ENCODE data around the gene ALG1.
"Not testable (repeated sequence)": the region's sequence is repeated elsewhere in the genome, so short reads cannot be mapped to it uniquely, and the experiment has no call there.

Gene ALG1

DNA sequence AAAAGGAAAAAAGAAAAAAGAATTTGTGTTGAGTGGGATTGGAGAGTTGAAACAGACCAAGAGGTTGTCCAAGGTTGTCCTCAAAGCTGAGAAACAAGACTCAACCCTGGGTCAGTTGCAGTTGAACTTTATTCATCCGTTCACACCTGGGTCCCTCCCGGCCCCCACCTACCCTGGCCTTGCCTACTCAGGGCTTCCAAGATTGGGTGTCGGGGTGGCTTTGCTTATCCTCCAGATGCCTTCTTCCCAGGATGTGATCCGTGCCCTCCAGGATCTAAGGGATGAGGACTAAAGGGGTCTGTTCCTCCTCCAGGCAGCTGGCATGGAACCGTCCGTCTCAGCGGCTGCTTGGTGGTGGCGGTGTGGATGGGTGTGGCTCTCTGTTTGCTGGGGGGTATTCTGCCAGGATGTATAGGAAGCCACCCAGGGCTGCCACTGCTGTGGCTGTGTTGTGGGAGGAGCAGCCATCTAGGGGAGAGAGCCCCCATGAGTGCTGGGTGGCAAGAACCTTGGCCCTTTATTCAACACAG, 27.6 kb upstream of the ALG1 start:
- H3K4me3 ChIP-seq (ENCODE audit: low read depth, low read length): no peak overlapping the region
- TF ChIP-seq, protein P1, sequence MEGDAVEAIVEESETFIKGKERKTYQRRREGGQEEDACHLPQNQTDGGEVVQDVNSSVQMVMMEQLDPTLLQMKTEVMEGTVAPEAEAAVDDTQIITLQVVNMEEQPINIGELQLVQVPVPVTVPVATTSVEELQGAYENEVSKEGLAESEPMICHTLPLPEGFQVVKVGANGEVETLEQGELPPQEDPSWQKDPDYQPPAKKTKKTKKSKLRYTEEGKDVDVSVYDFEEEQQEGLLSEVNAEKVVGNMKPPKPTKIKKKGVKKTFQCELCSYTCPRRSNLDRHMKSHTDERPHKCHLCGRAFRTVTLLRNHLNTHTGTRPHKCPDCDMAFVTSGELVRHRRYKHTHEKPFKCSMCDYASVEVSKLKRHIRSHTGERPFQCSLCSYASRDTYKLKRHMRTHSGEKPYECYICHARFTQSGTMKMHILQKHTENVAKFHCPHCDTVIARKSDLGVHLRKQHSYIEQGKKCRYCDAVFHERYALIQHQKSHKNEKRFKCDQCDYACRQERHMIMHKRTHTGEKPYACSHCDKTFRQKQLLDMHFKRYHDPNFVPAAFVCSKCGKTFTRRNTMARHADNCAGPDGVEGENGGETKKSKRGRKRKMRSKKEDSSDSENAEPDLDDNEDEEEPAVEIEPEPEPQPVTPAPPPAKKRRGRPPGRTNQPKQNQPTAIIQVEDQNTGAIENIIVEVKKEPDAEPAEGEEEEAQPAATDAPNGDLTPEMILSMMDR (IDR thresholded peaks at IDR 0.05; ENCODE audit: borderline replicate concordance, insufficient read depth, low read depth, low read length): no peak

DNA sequence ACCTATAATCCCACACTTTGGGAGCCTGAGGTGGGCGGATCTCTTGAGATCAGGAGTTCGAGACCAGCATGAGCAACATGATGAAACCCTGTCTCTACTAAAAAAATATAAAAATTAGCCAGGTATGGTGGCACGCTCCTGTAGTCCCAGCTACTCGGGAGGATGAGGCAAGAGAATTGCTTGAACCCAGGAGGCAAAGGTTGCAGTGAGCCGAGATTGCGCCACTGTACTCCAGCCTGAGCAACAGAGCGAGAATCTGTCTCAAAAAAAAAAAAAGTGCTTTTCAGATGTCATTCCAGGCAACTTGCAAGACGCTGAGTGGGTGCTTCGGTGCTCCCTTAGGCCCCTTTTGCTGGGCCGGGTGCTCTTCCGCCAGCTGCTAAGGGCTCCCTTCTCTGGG, 27.1 kb upstream of the ALG1 start:
- H3K4me3 ChIP-seq (ENCODE audit: low read depth, low read length): not testable (repeated sequence)

DNA sequence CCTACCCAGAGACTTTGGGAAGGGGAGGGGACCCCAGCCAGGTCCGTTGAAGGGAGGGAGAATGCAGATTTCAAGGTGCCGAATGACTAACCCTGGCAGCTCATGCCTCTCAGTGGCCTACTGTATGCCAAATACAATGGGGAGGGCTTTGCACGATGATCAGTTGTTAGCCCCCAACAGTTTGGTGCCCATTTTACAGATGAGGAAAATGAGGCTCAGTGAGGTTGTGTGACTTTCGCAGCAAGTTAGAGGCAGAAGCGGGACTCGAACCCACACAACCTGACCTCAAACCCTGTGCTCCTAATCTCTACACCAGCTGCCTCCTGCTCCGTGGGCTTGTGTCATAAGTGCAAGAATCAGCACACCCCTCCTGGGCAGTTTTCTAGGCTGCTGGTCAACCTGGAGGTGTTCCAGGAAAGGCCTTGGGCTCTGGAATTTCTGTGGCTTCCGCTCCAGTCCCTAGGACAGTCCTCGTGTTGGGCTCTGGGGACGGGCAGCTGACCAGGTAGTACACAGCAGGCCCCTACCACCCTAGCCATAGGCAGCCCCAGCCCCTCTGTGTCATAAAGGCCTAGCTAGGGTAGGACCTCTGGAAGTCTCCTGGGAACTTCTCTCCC, 26.0 kb upstream of the ALG1 start:
- no peak overlapping the region for H3K4me3 ChIP-seq (ENCODE audit: low read depth, low read length)
- TF ChIP-seq, protein P1 (IDR thresholded peaks at IDR 0.05; ENCODE audit: borderline replicate concordance, insufficient read depth, low read depth, low read length): no peak

DNA sequence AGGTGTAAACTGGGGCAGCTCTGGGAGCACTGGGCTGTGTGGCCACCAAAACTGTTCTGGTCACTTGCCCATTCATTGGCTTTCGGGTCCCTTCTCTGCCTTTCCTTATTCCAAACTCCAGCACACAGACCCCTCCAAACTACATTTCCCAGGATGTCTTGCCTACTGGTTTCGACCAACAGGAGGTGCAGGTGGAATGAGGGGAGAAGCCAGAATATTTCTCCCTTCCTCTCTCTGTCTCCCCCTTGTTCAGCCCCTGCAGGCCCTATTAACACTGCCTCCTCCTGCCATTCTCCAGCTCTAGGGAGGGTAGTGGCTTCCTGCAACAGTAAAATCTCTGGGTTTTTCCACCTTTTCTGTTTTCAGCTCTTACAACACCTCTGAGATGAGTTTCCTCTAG, 24.7 kb upstream of the ALG1 start:
- TF ChIP-seq, protein P1 (IDR thresholded peaks at IDR 0.05; ENCODE audit: borderline replicate concordance, insufficient read depth, low read depth, low read length): no peak
- H3K4me3 ChIP-seq (ENCODE audit: low read depth, low read length): no peak overlapping the region

DNA sequence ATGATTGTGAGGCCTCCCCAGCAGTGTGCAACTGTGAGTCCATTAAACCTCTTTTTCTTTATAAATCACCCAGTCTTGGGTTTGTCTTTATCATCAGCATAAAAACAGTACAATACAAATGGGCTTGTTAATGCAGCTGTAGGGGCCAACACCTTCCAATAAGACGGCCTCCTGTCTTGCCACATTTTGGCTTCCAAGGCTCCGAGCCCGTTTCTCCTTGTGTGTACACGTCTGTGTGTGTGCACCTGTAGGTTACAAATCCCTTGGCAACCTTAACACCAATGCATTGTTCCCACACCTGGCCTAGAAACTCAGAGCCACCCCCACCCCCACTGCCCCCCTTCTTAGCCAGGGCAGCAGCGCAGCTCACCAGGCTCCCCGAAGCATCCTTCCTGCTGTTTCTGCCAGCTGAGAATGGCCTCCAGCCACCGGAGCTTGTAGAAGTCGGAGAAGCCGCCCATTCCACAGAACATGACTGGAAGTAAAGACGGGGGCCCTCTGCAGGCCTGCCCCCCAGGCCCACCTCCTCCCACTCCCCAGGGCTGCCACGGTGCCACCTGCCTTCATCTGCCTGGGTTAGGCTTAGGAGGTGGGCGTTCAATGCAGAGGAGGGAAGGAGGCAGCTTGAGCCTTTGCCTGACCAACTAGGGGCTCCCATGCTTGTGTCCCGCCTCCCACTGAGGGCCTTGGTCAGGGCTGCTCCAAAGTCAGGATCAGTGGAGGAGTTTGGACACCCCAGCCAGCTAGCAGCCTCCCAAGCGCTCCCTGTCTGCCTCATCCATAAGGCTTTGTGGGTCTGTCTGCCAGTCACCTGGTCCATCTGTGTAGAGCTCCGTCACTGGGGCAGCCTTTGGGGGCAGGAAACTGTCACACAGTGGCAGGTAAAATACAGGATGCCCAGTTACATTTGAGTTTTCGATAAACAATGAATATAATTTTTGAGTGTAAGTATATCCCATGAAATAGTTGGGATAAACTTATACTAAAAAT, 16.5 kb upstream of the ALG1 start:
- TF ChIP-seq, protein P1 (IDR thresholded peaks at IDR 0.05; ENCODE audit: borderline replicate concordance, insufficient read depth, low read depth, low read length): no peak
- H3K4me3 ChIP-seq (ENCODE audit: low read depth, low read length): no peak overlapping the region

DNA sequence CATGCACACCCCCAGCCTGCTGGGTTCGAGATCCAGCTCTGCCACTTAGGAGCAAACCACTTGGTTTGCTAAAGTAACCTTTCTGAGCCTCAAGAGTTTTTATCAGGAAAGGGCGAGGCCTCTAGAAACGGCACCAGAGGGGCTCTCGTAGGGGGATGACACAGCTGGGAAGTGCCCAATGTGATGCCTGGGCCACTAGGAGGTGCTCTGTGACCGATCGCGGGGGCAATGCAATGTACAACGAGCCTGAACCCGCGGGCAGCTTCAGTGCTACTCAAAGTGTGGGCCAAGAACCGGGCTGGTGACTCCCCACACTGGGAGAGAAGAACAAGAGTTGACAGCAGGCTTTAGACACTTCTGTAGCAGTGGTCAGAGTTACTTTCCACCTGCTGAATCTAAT, 15.3 kb upstream of the ALG1 start:
- no peak overlapping the region for H3K4me3 ChIP-seq (ENCODE audit: low read depth, low read length)
- TF ChIP-seq, protein P1 (IDR thresholded peaks at IDR 0.05; ENCODE audit: borderline replicate concordance, insufficient read depth, low read depth, low read length): peak; percentile 79

DNA sequence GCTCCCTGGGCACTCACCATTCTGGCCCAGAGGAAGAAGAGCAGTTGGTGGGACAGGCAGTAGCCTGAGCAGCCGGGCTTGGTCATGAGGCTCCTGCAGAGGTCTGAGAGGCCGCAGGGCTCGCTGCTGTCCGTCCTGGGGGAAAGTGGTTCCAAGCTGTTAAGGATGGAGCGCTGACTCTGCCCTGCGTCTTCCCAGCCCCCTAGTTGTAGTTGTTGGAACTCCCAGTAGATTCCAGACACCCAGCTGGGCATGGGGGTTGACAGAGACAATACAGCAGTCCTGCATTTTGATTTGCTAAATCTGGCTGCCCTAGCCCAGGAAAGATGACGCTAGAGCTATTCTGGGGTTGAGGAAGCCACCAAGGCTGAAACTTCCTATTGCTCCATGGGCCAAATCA, 13.2 kb upstream of the ALG1 start:
- no peak overlapping the region for H3K4me3 ChIP-seq (ENCODE audit: low read depth, low read length)

More for the DNA sequence above, 13.2 kb upstream of the ALG1 start:
- TF ChIP-seq, protein P1 (IDR thresholded peaks at IDR 0.05; ENCODE audit: borderline replicate concordance, insufficient read depth, low read depth, low read length): 0 out of 2 replicates have a peak, but pooled peaks have one; percentile 1
